Frontal cortex (tissue), 4 donors: ENCODE results near the gene NID1. TPM values are rescaled to one million over a fixed set of nuclear protein-coding genes. Genes with fewer than 3 reads are reported as not detected.
A peak's percentile ranks its signal among the peaks of the same experiment; 100 is the strongest.
"Not testable (repeated sequence)": the region's sequence is repeated elsewhere in the genome, so short reads cannot be mapped to it uniquely, and the experiment has no call there.

Experiments
- DNase-seq, 2 donors: peaks; one replicate each; pipeline ENCODE4 v3.0.0; 2012; ENCODE audit warnings: low spot score in 2 of 2
- FAIRE-seq: peaks from 2 replicates; lab custom pipeline; 2012; peaks lifted over from hg19 to GRCh38; lab: Jason Lieb, UNC
- total RNA-seq: library from RNA; depleted of rRNA; stranded (reverse); fragments of >200 nt; gene quantifications from one replicate; pipeline ENCODE4 v1.2.3, GENCODE V29; 2014
- donor health status: control.
- donor health status: control.
- donor health status: control.

Gene NID1
- total RNA-seq, 1 donor from 2014 or later, result 11.0 TPM

DNA sequence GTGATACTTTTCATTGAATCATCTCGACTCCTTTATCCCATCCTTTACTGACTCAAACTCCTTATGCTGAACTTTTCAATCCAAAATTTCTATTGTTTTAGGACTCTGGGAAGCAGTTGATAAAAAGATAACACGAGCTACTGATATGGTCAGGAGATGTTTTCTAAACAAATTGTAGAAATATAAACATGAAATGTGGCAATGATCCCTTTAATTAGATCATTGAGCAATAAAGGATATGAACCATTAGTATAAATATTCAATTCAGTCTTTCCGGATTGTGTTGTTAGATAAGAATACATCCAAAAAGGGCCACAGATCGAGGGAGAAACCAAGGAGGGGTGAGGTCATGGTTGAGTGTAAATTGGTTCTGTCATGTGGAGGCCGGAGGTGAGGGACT lies 88.4 kb downstream of the NID1 start:
- FAIRE-seq (no peak), DNase-seq (no peak)

DNA sequence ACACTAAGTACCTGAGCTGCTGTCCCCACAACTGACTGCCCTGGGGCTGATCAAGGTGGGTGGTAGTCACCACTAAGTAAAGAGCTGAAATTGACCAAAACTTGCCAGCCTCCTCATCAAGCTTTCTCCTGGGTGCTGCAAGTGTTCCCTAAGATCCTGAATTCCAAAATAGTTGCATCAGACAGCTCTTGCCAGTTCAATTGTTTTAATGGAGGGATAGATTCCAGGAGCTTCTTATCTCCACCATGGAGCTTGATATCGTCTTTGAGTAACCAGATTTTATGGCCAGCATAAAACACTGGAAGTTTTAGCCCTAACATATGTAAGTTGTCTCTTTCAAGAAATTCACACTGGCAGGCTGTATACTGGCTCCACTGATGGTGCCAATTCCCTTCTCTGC lies 90.3 kb downstream of the NID1 start:
- FAIRE-seq, result no peak
- DNase-seq, result no peak

DNA sequence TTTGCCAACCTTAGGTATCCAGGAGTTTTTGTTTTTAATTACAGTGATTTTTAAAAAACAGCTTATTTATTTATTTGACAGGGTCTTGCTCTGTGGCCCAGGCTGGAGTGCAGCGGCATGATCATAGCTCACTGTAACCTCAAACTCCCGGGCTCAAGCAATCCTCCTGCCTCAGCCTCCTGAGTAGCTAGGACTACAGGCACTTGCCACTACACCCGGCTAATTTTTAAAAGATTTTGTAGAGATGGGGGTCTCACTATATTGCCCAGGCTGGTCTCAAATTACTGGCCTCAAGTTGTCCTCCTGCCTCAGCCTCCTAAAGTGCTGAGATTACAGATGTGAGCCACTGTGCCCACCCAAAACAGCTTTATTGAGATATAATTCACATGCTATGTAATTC lies 92.2 kb downstream of the NID1 start:
- not testable (repeated sequence) for FAIRE-seq

DNA sequence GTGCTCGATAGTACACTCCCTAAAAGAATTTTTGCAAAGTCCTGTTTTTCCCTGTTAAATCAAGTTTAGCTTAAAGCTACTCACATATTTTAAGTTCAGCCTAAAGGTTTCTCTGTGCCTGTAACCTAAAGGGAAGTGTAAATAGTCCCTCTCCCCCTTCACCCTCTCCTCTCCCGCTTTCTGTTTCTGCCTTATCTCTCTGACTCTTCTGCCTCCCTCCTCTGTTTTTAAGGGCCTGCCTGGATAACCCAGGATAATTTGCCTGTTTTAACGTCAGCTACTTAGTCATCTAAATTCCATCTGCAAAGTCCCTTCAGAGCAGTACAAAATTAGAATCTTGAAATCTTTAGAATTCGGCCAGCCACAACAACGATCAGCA lies 92.6 kb downstream of the NID1 start:
- FAIRE-seq, result no peak
- DNase-seq, result no peak

More for the DNA sequence above, 92.2 kb downstream of the NID1 start:
- DNase-seq, result not testable (repeated sequence)

DNA sequence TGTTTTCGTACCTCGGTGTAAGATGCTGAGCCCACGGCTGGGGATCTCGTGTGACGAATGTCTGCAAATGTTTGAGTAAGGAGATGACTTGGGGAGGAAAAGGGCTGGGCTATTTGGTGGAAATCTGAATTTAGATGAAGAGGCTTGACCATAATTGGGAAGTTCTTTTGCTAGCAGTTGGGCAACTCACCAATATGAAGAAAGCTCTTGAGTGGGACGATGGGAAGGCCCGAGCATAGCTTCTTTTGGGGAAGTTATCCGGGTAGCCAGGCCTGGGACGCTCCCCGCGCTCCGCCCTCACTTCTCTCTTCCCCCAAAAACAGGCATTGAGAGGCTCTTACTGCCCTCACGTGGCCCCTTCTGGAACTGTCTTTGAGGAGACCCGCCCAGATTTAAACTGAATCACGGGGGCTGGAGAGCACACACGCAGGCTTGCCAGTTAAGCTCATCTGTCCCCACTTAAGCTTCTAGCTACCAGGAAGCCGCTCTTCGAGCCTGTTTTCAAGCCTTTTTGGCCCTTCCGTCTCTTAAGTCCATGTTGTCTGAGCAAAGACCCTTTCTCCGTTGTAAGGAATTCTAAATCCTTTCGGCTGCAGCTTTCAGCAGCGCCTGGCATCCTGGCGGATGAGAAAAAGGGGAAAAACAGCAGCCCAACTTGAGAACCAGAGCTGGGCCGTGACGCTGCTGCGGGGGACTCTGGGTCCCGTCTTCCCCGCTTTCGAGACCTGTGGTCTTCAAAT lies 93.1 kb downstream of the NID1 start:
- DNase-seq, result peak; percentile 45 to 71
- no peak for FAIRE-seq

DNA sequence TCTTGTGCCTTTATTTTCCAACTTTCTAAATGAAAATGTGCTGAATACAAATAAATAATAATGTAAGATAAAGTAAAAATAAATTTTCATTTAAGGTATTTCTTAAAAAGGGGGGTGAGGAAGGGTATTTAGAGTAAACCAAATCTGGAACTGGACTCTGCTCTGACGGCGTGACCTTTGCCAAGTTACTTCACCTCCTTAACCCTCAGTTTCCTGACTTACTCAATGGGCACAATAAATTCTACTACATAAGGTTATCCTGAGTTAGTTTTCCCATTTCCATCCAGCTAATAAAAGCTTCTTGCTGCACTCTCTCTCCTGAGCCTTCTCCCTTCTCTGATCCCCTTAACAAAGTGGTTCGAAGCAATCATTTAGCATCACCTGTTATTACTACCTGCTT lies 93.9 kb downstream of the NID1 start:
- FAIRE-seq (no peak), DNase-seq (no peak)

DNA sequence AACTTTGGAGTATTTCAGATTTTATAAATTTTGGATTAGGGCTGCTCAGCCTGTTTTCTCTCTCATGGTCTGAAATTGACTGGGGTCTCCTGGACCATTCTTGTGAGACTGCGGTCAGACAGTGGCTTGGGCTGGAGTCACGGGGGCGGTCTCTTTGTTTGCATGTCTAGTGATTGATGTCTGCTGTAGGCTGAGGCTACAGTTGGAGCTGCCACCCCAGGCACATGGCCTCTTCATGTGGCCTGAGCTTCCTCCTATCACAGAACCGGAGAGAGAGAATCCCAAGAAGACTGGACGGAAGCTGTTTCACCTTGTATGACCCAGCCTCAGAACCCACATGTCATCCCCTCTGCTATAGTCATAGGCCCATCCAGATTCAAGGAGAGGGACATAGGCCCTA lies 96.1 kb downstream of the NID1 start:
- DNase-seq (no peak), FAIRE-seq (no peak)

DNA sequence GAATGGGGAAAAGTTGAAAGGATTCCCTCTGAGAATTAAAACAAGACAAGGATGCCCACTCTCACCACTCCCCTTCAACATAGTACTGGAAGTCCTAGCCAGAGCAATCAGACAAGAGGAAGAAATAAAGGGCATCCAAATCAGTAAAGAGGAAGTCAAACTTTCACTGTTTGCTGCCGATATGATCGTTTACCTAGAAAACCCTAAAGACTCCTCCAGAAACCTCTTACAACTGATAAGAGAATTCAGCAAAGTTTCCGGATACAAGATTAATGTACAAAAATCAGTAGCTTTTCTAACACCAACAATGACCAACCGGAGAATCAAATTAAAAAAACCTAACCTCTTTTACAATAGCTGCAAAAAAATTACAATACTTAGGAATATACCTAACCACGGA lies 98.8 kb downstream of the NID1 start:
- FAIRE-seq, DNase-seq: not testable (repeated sequence)

DNA sequence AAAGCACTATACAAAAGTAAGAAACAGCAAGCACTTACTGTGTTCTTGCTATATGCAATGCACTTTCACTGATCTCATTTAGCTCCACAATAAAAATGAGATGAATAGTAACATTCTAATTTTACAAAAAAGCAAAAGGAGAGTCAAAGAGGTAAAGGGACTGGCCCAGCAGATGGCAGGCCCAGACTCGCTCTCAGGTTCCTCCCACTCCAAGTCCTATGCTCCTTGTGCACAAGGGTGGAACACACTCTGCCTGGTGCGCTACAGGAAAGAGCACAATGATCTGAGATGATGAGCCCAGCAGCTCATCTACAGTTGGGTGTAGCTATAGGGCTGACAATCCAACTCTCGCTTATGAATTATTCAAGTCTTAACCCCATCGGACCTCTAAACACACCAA lies 104.1 kb downstream of the NID1 start:
- no peak for FAIRE-seq

DNA sequence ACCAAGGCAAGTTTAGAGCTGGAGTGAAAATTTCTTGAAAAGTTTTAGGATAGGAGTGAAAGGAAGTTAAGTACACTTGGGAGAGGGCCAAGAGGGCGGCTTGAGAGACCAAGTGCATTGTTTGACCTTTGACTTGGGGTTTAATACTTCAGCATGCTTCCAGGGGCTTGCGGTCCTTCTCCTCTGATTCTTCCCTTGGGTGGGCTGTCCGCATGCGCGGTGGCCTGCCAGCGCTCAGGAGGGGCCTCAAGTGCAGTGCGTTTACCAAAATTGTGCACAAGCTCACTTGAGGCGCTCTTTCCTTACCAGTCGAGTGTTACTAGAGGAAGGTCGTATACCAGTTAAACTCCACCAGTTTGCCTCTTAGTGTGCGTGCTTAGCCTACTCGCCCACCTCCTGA lies 106.9 kb downstream of the NID1 start:
- DNase-seq, result no peak
- no peak for FAIRE-seq

More for the DNA sequence above, 104.1 kb downstream of the NID1 start:
- DNase-seq, result no peak

DNA sequence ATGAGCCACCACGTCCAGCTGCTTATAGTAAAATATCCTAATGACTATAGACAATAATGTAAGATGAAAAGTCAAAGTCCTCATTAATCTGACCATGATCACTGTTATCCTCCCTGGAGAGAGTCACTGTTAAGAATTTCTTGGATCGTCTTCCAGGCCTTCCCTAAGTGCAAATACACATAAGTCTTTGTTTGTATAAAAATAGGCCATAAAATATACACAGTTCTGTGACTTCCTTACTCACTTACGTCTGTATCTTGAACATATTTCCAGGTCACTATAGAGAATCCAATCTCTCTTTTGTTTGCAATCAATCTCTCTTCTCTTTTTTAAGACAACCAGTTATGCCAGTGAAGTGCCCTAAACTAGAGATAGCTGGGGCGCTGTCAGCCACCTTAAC lies 109.1 kb downstream of the NID1 start:
- no peak for DNase-seq
- no peak for FAIRE-seq

DNA sequence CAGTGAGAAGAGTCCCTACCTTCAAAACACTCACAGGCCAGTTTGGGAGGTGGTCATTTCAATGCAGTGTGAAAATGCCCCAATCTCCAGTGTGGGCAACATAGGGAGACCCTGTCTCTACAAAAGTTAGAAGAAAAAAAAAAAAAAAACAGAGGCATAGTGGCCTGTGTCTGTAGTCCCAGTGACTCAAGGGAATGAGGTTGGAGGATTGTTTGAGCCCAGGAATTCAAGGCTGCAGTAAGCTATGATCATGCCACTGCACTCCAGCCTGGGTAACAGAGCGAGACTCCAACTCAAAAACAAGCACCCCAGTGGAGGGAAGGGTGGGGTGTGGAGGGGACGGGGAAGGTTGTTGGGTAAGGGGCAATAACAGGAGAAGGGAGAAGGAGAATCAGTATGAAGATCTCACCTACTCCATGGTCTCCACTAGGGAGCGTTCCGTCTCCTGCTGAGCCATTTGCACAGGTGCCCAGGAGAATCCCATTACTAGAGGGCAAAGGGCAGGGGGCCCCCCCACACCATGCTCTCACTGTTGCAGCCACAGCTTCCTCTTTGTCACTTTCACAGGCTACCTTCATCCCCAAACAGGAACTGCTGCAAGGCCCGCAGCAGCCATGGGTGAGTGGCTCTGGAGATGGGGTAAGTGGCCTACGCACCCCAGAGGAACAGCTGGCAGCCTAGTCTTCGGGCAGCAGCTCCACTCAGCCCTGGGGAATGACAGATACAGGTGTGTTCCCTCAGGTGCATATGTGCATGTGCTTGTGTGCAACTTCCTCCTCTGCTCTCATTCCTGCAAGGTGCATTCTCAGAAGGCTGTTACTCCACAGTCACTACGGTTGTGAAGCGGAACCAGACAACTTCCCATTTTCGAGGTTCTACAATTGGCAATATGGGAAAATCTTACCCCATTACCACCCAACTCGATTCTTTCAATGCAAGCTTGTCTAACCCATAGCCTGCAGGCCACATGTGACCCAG lies 110.3 kb downstream of the NID1 start:
- FAIRE-seq (no peak), DNase-seq (no peak)

DNA sequence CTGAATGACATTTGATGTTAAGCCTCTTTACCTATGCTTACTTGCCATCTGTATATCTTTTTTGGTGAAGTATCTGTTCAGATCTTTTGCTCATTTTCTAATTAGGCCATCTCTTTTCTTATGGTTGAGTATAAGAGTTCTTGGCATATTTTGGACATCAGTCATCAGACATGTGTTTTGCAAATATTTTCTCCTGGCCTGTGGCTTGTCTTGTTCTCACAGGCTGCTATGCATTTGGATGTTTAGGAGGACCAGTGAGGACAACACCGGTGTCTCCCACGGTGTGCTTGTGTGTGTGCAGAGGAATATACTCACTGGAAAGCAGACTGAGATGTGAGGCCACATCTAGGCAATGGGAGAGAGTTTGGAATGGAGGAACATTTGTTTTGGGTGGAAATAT lies 111.1 kb downstream of the NID1 start:
- FAIRE-seq (no peak), DNase-seq (no peak)

DNA sequence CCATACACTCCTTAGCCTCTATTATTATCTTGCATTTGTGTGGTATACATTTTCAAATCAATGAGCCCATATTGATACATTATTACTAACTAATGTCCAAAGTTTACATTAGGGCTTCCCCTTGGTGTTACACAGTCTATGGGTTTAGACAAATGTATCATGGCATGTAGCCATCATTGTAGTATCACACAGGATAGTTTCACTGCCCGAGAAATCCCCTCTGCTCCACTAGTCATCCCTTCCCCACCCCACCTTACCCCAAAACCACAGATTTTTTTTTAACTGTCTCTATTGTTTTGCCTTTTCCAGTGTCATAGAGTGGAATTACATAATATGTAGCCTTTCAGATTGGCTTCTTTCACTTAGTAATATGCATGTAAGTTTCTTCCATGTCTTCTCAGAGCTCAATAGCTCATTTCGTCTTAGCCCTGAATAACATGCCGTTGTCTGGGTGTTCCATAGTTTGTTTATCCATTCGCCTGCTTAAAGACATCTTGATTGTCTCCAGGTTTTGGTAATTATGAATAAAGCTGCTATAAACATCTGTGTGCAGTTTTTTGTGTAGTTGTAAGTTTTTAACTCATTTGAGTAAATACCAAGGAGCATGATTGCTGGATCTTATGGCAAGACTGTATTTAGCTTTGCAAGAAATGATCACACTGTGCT lies 111.8 kb downstream of the NID1 start:
- no peak for DNase-seq
- FAIRE-seq, result no peak

DNA sequence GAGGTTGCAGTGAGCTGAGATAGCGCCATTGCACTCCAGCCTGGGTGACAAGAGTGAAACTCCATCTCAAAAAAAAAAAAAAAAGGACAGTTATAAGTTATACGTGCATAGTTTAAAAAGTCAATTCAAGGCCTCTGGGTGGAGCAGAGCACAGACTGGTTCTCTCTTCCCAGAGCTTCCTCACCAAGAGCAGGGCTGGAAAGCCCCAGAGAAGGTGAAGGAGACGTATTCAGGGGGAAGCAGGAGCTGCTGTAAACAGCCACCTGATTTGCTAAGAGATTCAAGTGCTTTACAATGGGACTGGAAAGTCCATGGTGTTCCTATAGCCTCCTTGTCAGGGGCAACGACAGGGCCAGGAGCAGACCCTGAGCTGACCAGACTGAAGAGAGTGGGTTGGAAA lies 113.2 kb downstream of the NID1 start:
- DNase-seq (no peak), FAIRE-seq (no peak)

DNA sequence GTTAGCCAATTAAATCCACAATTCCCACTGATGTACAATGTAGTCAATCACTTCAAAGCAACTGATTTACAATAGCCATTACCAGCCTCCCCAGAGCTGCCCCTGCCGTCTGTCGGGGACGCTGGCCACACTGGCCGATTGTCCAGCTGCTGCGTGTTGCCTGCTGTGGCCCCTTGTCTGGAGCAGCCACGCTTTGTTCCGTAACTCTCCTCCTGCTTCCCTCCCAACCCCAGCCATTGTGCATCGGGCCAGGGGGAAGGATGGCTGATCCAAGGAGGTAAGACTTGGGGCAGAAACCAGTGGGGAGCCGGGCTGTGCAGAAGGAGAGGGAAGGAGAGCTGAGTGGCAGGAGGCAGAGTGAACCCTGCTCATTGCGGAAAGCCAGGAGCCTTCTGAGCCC lies 114.6 kb downstream of the NID1 start:
- DNase-seq, result no peak
- no peak for FAIRE-seq

DNA sequence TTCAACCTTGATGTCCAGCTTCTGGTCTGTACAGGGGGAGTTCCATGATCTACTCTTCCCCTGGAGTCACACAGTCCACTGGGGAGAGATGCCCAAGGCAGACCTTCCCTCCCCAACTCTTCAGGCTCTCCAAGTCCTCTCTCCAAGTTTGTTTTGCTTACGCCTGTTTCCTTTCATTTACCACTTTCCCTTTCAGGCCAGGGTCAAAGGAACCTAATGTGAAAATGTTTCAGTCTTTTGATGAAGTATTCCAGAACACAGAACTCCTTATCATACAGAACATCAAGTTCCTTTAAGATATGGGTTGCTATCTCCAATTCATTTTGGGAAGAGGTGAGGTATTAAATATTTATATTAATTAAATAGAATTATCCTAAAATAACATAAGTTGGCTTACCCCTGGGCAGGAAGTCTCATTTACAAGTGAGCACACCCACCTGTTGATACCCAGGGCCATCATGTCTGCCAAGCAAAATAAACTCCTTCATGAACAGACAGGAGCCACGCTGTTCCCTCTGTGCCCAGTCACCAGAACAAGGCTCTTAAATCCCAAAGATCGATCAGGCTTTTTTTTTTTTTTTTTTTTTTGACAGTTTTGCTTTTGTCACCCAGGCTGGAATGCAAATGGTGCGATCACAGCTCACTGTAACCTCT lies 116.0 kb downstream of the NID1 start:
- no peak for FAIRE-seq
- DNase-seq, result no peak

DNA sequence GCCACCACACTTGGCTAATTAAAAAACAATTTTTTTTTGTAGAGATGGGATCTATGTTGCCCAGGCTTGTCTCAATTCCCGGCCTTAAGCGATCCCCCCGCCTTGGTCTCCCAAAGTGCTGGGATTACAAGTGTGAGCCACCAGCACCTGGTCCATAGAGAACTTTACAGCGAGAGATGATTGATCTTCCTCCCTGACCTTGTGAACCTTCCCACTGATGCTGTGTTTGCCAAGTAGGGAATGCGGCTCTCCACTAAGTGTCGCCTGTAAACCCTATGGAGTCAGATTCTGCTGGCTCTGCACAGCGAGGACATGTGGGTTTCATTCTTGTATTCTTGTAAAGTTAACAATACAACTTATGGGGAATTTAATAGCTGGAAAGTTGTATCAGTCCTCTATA lies 116.9 kb downstream of the NID1 start:
- FAIRE-seq, result no peak
- DNase-seq, result no peak

DNA sequence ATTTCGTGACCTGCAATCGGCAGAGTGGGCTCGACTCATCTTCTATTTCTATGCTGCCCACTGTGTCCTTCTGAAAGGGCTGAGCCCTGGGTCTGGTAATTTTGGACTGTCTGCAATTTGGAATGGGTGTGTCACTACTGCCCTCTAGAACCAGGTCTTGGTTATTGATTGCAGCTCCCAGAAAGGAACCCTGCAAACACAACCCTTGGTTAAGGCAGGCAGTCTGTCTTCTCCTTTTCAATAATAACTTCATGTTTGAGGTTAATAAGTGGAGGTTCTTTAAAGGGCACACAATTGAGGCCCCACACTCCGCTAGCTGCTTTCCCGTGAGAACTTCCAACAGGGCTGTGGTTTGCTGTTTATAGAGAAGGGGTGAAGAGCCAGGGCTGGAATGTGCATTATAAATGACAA lies 118.3 kb downstream of the NID1 start:
- DNase-seq, result no peak
- no peak for FAIRE-seq
